HepG2 (cell line): ENCODE measurements around the gene TM9SF3. TPM values are rescaled to one million over a fixed set of nuclear protein-coding genes. Genes with fewer than 3 reads are reported as not detected.

Experiments used
- ARID3A ChIP-seq: IDR thresholded peaks from 2 replicates; pipeline ENCODE4 v1.6.1; 2012; ENCODE audit warnings: low read depth, low read length, improper control_type of control experiment
- FUBP1 ChIP-seq: sonication (generic); formaldehyde crosslinking; IDR thresholded peaks from 2 replicates; pipeline ENCODE4 v1.5.1; 2020; ENCODE audit warnings: missing genetic modification reagents, mild to moderate bottlenecking, borderline replicate concordance
- IRF1 ChIP-seq: sonication (generic); formaldehyde crosslinking; IDR thresholded peaks from 2 replicates; pipeline ENCODE4 v1.4.0; 2020; ENCODE audit warnings: low read depth, mild to moderate bottlenecking, missing genetic modification reagents
- KDM2A ChIP-seq: sonication (generic); formaldehyde crosslinking; IDR thresholded peaks from 2 replicates; pipeline ENCODE4 v1.4.0; 2020; ENCODE audit warnings: low read depth, missing genetic modification reagents, borderline replicate concordance
- KDM5A ChIP-seq: fragments of 200-600 bp; sonication (generic); IDR thresholded peaks from 2 replicates; pipeline ENCODE4 v1.7.0; 2018; ENCODE audit warnings: antibody characterized with exemption, mild to moderate bottlenecking, low read length, borderline replicate concordance
- SMC3 ChIP-seq: IDR thresholded peaks from 2 replicates; pipeline ENCODE4 v1.6.1; 2011; ENCODE audit warnings: low read length, improper control_type of control experiment
- TFDP2 ChIP-seq: sonication (generic); formaldehyde crosslinking; IDR thresholded peaks from 2 replicates; pipeline ENCODE4 v1.4.0; 2020; ENCODE audit warnings: missing genetic modification reagents
- ZBTB38 ChIP-seq: sonication (generic); formaldehyde crosslinking; IDR thresholded peaks from 2 replicates; pipeline ENCODE4 v1.5.1; 2020; ENCODE audit warnings: mild to moderate bottlenecking, missing genetic modification reagents
- ZBTB7B ChIP-seq: sonication (generic); formaldehyde crosslinking; IDR thresholded peaks from 2 replicates; pipeline ENCODE4 v1.4.0; 2020; ENCODE audit warnings: missing genetic modification reagents
- polyA plus RNA-seq, 8 experiments: library from polyadenylated mRNA; depleted of rRNA in 3 of 8; stranded (reverse) in 7 of 8; unstranded in 1 of 8; fragments of >200 nt; fragmentation: Illumina TruSeq in 4 of 8; extraction: Trizol in 4 of 8; gene quantifications; 2 replicates each; pipeline versions ENCODE4 v1.2.1 to v1.2.3, GENCODE V29; 2011 to 2016; ENCODE audit warnings: low read depth in 4 of 8, missing spikeins in 1 of 8, mixed read lengths in 1 of 8; ENCODE audit not compliant: insufficient read depth in 1 of 8
- total RNA-seq, 5 experiments: library from RNA; depleted of rRNA; stranded (reverse); fragments of >200 nt; fragmentation: Illumina TruSeq; extraction: Trizol; gene quantifications; 2 replicates each; pipeline ENCODE4 v1.2.3, GENCODE V29; 2016; ENCODE audit warnings: low read depth in 1 of 5

The TM9SF3 gene
- total and polyA plus RNA-seq, 2 of the 13 experiments (the other 11 are each of a cell fraction or from before 2014, with no cell fraction given) = 43.8 to 120 TPM

- TF ChIP-seq ARID3A = no peak
- TF ChIP-seq KDM2A = 0 out of 2 replicates have a peak, but pooled peaks have one; percentile 35
- TF ChIP-seq SMC3 = peak; percentile 82
- no peak for TF ChIP-seq ZBTB38
- no peak for TF ChIP-seq FUBP1 (CRISPR knock-in tag)
- TF ChIP-seq KDM5A = no peak
- 0 out of 2 replicates have a peak, but pooled peaks have one; percentile 25 for TF ChIP-seq ZBTB7B (CRISPR knock-in tag)
- TF ChIP-seq TFDP2 (CRISPR knock-in tag) = no peak
- TF ChIP-seq IRF1 (CRISPR knock-in tag) = no peak
These were observed 75.5 kb downstream of the TM9SF3 start (continued) for GRCh38 chr10:96511044-96511945.
